K562 (cell line): ENCODE measurements around the gene C1QTNF2. TPM values are rescaled to one million over a fixed set of nuclear protein-coding genes. Genes with fewer than 3 reads are reported as not detected.

Experiments
- ATAC-seq: fragments of 200-7000 bp; cut with Tn5 transposase; 3 replicates; pipeline ENCODE4 v1.9.1; 2020; ENCODE audit warnings: moderate library complexity
- BruUV-seq: library from RNA; stranded (reverse); fragments of 400-500 nt; replicated peaks from 2 replicates; lab custom pipeline; 2021; lab: Mats Ljungman, UMichigan
- CTCF ChIA-PET: fragments of 300-600 bp; formaldehyde crosslinking; extraction: SDS; loops from one replicate; lab custom pipeline; 2021; ENCODE audit warnings: low intra/inter-chr PET ratio; lab: Yijun Ruan, JAX
- POLR2A ChIA-PET: fragments of 300-600, 350-650 bp; sonication (Branson Sonifier 250); formaldehyde crosslinking; extraction: SDS; loops from one replicate; lab custom pipeline; 2021; ENCODE audit warnings: antibody characterized with exemption, inconsistent platforms; lab: Yijun Ruan, JAX
- DNase-seq, 4 experiments: peaks; one replicate each; pipeline versions ENCODE4 v3.0.0 to v3.0.0-alpha.2; 2011 to 2018; ENCODE audit warnings: low spot score in 3 of 4, mixed read lengths in 3 of 4; ENCODE audit errors: extremely low read depth in 1 of 4
- FAIRE-seq: peaks from 2 replicates; lab custom pipeline; 2011; peaks lifted over from hg19 to GRCh38; lab: Jason Lieb, UNC
- H2AFZ ChIP-seq: 2 replicates; pipeline ENCODE4 v1.6.0; 2011; ENCODE audit warnings: low read depth, low read length, control low read depth, inconsistent platforms
- H3K27ac ChIP-seq: fragments of 200-600 bp; 3 replicates; pipeline ENCODE4 v1.8.0; 2011; ENCODE audit warnings: low read depth, mild to moderate bottlenecking, control low read depth, inconsistent platforms, low read length, moderate library complexity, mixed read lengths; ENCODE audit errors: extremely low read depth
- H3K27me3 ChIP-seq, 2 experiments: fragments of 300-600 bp in 1 of 2; 2 replicates in 1 of 2; 3 replicates in 1 of 2; pipeline versions ENCODE4 v1.6.0 to v1.8.0; 2011; ENCODE audit warnings: inconsistent platforms in 2 of 2, low read length in 2 of 2, mild to moderate bottlenecking in 1 of 2, mixed read lengths in 1 of 2, moderate library complexity in 1 of 2; ENCODE audit not compliant: control insufficient read depth in 2 of 2, insufficient read depth in 2 of 2
- H3K36me3 ChIP-seq: fragments of 300-600 bp; 3 replicates; pipeline ENCODE4 v1.8.0; 2011; ENCODE audit warnings: mild to moderate bottlenecking, low read length, inconsistent platforms; ENCODE audit not compliant: control insufficient read depth, insufficient read depth
- H3K4me1 ChIP-seq, 2 experiments: fragments of 200-600 bp in 1 of 2; replicated peaks in 1 of 2; 2 replicates in 1 of 2; 3 replicates in 1 of 2; pipeline versions ENCODE4 v1.5.1 to v1.8.0; 2011; ENCODE audit warnings: inconsistent platforms in 2 of 2, low read length in 2 of 2, mild to moderate bottlenecking in 1 of 2, mixed read lengths in 1 of 2, moderate library complexity in 1 of 2; ENCODE audit not compliant: control insufficient read depth in 2 of 2, insufficient read depth in 2 of 2
- H3K4me2 ChIP-seq: 2 replicates; pipeline ENCODE4 v1.6.1; 2011; ENCODE audit warnings: low read length, control low read depth, inconsistent platforms, mixed read lengths; ENCODE audit not compliant: insufficient read depth
- H3K4me3 ChIP-seq: fragments of 200-600 bp; sonication (generic), shearing (Covaris generic); 2 replicates; pipeline ENCODE4 v1.5.1; 2016; ENCODE audit warnings: control low read depth, inconsistent platforms
- H3K79me2 ChIP-seq: fragments of 200-600 bp; 3 replicates; pipeline ENCODE4 v1.8.0; 2011; ENCODE audit warnings: low read length, inconsistent platforms; ENCODE audit not compliant: control insufficient read depth, insufficient read depth
- H3K9ac ChIP-seq, 2 experiments: 2 replicates each; pipeline versions ENCODE4 v1.6.0 to v1.6.1; 2011; ENCODE audit warnings: low read depth in 2 of 2, low read length in 2 of 2, control low read depth in 1 of 2, inconsistent platforms in 1 of 2, mild to moderate bottlenecking in 1 of 2, mixed read lengths in 1 of 2; ENCODE audit not compliant: insufficient read depth in 1 of 2
- H3K9me1 ChIP-seq: one replicate; pipeline ENCODE4 v1.6.0; 2011; ENCODE audit warnings: inconsistent platforms, mild to moderate bottlenecking, low read length, moderate library complexity; ENCODE audit not compliant: control insufficient read depth, insufficient read depth
- H3K9me3 ChIP-seq: replicated peaks from 2 replicates; pipeline ENCODE4 v1.5.1; 2011; ENCODE audit warnings: low read depth, low read length, inconsistent platforms; ENCODE audit not compliant: control insufficient read depth, insufficient read depth
- H4K20me1 ChIP-seq: replicated peaks from 2 replicates; pipeline ENCODE4 v1.6.1; 2011; ENCODE audit warnings: low read length, inconsistent platforms, mixed read lengths; ENCODE audit not compliant: control insufficient read depth, insufficient read depth
- ETV5 ChIP-seq: sonication (generic); formaldehyde crosslinking; IDR thresholded peaks from 2 replicates; pipeline ENCODE4 v1.4.0; 2020; ENCODE audit warnings: low read depth, mild to moderate bottlenecking, missing genetic modification reagents
- EZH2 ChIP-seq: IDR thresholded peaks from 2 replicates; pipeline ENCODE4 v1.6.1; 2012; ENCODE audit warnings: low read depth, mild to moderate bottlenecking, inconsistent platforms, low read length, borderline replicate concordance
- FUS ChIP-seq: fragments of 200-400 bp; formaldehyde crosslinking; optimal IDR thresholded peaks from 2 replicates; pipeline ENCODE3; 2017; ENCODE audit warnings: low read depth, low read length
- MGA ChIP-seq: fragments of 450-650 bp; IDR thresholded peaks from 2 replicates; pipeline ENCODE4 v1.6.1; 2016; ENCODE audit warnings: mild to moderate bottlenecking, moderate library complexity
- THAP12 ChIP-seq: fragments of 250-450 bp; sonication (Bioruptor Pico); IDR thresholded peaks from 2 replicates; pipeline ENCODE4 v1.9.0; 2021; ENCODE audit warnings: mild to moderate bottlenecking, inconsistent platforms
- ZNF253 ChIP-seq: fragments of 250-450 bp; sonication (Bioruptor Pico); conservative IDR thresholded peaks from 2 replicates; pipeline ENCODE4 v1.6.1; 2021; ENCODE audit warnings: mild to moderate bottlenecking
- WGBS: fragments of 100-300 bp; shearing (Covaris generic); methylation state at CpG from one replicate; pipeline ENCODE4 v1.1.6; 2016; ENCODE audit warnings: low coverage, mixed read lengths; ENCODE audit not compliant: insufficient coverage; ENCODE audit errors: missing lambda C conversion rate; 5-methylcytosine and 5-hydroxymethylcytosine counted together
- in situ Hi-C: fragments of 300-500 bp; cut with MboI; formaldehyde crosslinking; loops from 4 replicates; pipeline ENCODE4 v1.15.0; 2018; ENCODE audit warnings: inconsistent platforms, mixed read lengths
- intact Hi-C: fragments of 100-400 bp; cut with micrococcal nuclease; formaldehyde crosslinking; loops from 2 replicates; pipeline ENCODE4 v1.14.2; 2022
- polyA plus RNA-seq, 8 experiments: library from polyadenylated mRNA; depleted of rRNA in 4 of 8; stranded (reverse) in 5 of 8; unstranded in 3 of 8; fragments of >200 nt; fragmentation: Nextera tagmentation in 2 of 8; fragmentation: Illumina TruSeq in 1 of 8; extraction: Ambion mirVana in 2 of 8; extraction: Trizol in 1 of 8; gene quantifications; 2 replicates each; pipeline versions ENCODE4 v1.2.1 to v1.2.3, GENCODE V29; 2011 to 2014; ENCODE audit warnings: inconsistent platforms in 1 of 8, missing spikeins in 1 of 8
- total RNA-seq, 7 experiments: library from RNA; depleted of rRNA in 6 of 7; stranded (reverse); fragments of >200 nt in 6 of 7; fragmentation: Illumina TruSeq in 2 of 7; extraction: Trizol in 2 of 7; gene quantifications; 2 replicates each; pipeline versions ENCODE4 v1.2.1 to v1.2.3, GENCODE V29; 2011 to 2021; ENCODE audit warnings: low replicate concordance in 1 of 7
- TF ChIP-seq, protein P1 (sequence below): sonication (generic); formaldehyde crosslinking; IDR thresholded peaks from 2 replicates; pipeline ENCODE4 v1.9.0; 2022; ENCODE audit warnings: mild to moderate bottlenecking, missing genetic modification reagents

Gene C1QTNF2
- total and polyA plus RNA-seq, 9 of the 15 experiments (the other 6 are each of a cell fraction or from before 2014, with no cell fraction given) = not detected

- Histone ChIP-seq H4K20me1 (0 out of 2 replicates have a peak, but pooled peaks cover 6% of the 10 kb centered on the region), H3K4me3 (peak overlapping the region; percentile 31), H3K9ac (no peak overlapping the region), H3K36me3 (no peaks in the 10 kb centered on the region), H3K27ac (no peak overlapping the region), H3K4me2 (peak overlapping the region; percentile 39; the same call in 1 of the 2 replicates), H3K4me1 (peaks cover 6% of the 10 kb centered on the region in 2 experiments; a peak in 4 of 5 replicates), H3K79me2 (no peaks in the 10 kb centered on the region), H3K9me3 (no peaks in the 10 kb centered on the region), H3K27me3 (peaks cover 34 to 37% of the 10 kb centered on the region in 2 experiments), H2AFZ (no peak overlapping the region; the same call in 1 of the 2 replicates), H3K9me1 (no peaks in the 10 kb centered on the region)
- no TSS peak for BruUV-seq
- ATAC-seq = no peak
- in situ Hi-C loops (no loop called here), intact Hi-C loops (loop anchor here (1.0 kb wide), 1 partner anchor 43 kb away; no protein-coding TSS in a partner anchor)
- no peak for DNase-seq
- 11% methylated on average over 12 of the region's 12 CpGs for WGBS
- CTCF ChIA-PET = no interaction called here
- no peak for FAIRE-seq
- POLR2A ChIA-PET = interaction anchor here (0.6 to 0.7 kb wide), 2 partner anchors 175 to 871 kb away, joined by 3 read pairs; no protein-coding TSS in a partner anchor
- TF ChIP-seq ZNF253 (CRISPR knock-in tag) (no peak), ETV5 (CRISPR knock-in tag) (no peak), THAP12 (CRISPR knock-in tag) (no peak), FUS (no peak), MGA (0 out of 2 replicates have a peak, but pooled peaks have one; percentile 7), EZH2 (0 out of 2 replicates have a peak, but pooled peaks have one; percentile 75)
- TF ChIP-seq, protein P1, sequence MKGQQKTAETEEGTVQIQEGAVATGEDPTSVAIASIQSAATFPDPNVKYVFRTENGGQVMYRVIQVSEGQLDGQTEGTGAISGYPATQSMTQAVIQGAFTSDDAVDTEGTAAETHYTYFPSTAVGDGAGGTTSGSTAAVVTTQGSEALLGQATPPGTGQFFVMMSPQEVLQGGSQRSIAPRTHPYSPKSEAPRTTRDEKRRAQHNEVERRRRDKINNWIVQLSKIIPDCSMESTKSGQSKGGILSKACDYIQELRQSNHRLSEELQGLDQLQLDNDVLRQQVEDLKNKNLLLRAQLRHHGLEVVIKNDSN = peak; percentile 0; the same call in 1 of the 2 replicates
Measured at GRCh38 chr5:160370713-160371034, 248 bp upstream of the C1QTNF2 start.
